Muscle layer of duodenum (tissue), 2 donors: Measurements from ENCODE around the gene SETD4.

Experiments used
- H3K27ac ChIP-seq: one replicate; pipeline ENCODE4 v1.7.0; 2013; ENCODE audit warnings: mild to moderate bottlenecking, low read length
- H3K27me3 ChIP-seq: one replicate; pipeline ENCODE4 v1.7.0; 2013; ENCODE audit warnings: low read depth, mild to moderate bottlenecking, control low read depth, low read length
- H3K36me3 ChIP-seq, 2 donors: one replicate each; pipeline ENCODE4 v1.7.0; 2013; ENCODE audit warnings: low read length in 2 of 2, control low read depth in 1 of 2, mild to moderate bottlenecking in 1 of 2; ENCODE audit not compliant: insufficient read depth in 2 of 2, control insufficient read depth in 1 of 2
- H3K4me1 ChIP-seq, 2 donors: one replicate each; pipeline ENCODE4 v1.7.0; 2013; ENCODE audit warnings: low read length in 2 of 2, mild to moderate bottlenecking in 2 of 2, control low read depth in 1 of 2, moderate library complexity in 1 of 2; ENCODE audit not compliant: insufficient read depth in 2 of 2, control insufficient read depth in 1 of 2
- H3K4me3 ChIP-seq, 2 donors: one replicate each; pipeline ENCODE4 v1.7.0; 2013; ENCODE audit warnings: low read length in 2 of 2, low read depth in 1 of 2, mild to moderate bottlenecking in 1 of 2
- H3K9me3 ChIP-seq, 2 donors: one replicate each; pipeline ENCODE4 v1.7.0; 2013; ENCODE audit warnings: low read length in 2 of 2, control low read depth in 1 of 2, mild to moderate bottlenecking in 1 of 2; ENCODE audit not compliant: control insufficient read depth in 1 of 2
- donor health status: healthy.

SETD4 gene

GRCh38 chr21:35996217-35996616, 64.1 kb downstream of the SETD4 start:
- H3K36me3 ChIP-seq: no peaks in the 10 kb centered on the region
- H3K27me3 ChIP-seq: no peaks in the 10 kb centered on the region
- no peak overlapping the region for H3K4me3 ChIP-seq
- no peak overlapping the region for H3K27ac ChIP-seq
- H3K4me1 ChIP-seq: no peaks in the 10 kb centered on the region
- no peaks in the 10 kb centered on the region for H3K9me3 ChIP-seq

DNA sequence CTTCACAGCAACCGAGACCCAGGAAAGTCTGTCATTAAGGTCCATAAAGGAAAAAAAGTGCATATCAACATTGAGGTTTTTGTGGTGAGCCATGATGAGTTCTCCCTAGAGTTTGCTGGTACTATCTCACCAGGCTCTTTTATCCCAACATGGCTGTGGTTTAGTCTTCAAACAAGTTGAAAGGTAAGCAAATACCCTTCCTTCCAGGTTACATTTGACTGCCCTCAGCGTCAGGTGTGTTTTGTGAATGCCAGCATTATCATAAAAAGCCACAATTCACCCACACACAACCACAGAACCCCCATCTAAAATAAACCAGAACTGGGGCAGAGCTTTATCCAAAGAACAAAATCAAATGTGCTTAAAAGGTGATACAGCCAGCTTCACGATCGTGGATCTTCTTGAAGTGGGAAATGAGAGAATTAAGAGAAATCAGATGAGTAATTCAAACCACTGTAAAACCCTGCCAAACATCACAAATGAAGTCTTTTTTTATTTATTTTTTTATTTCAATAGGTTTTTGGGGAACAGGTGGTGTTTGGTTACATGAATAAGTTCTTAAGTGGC, 64.7 kb downstream of the SETD4 start:
- Histone ChIP-seq H3K4me1 (no peaks in the 10 kb centered on the region), H3K36me3 (no peaks in the 10 kb centered on the region), H3K9me3 (no peaks in the 10 kb centered on the region), H3K27ac (no peak overlapping the region), H3K27me3 (no peaks in the 10 kb centered on the region), H3K4me3 (no peak overlapping the region)

DNA sequence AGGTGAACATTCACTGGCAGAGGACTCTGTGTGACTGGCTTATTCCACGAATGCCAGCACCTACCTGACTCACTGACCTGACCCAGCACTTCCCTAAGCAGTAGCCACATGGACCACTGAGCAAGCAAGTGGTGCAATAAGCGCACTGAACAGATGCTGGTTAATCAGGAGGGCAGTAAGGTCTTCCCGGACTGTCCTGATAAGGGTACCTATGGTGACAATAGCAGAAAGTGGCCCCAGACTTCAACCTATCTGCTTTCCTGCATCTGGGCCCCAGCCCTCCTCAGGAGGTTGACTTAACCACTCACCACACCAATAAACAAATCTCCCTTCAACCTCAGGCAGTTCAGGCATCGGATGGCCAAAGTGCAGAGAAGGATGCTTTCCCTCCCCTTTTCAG, 65.7 kb downstream of the SETD4 start:
- H3K27me3 ChIP-seq: no peaks in the 10 kb centered on the region
- H3K4me3 ChIP-seq: no peak overlapping the region
- no peaks in the 10 kb centered on the region for H3K9me3 ChIP-seq
- no peak overlapping the region for H3K27ac ChIP-seq
- H3K4me1 ChIP-seq: no peaks in the 10 kb centered on the region
- H3K36me3 ChIP-seq: no peaks in the 10 kb centered on the region

DNA sequence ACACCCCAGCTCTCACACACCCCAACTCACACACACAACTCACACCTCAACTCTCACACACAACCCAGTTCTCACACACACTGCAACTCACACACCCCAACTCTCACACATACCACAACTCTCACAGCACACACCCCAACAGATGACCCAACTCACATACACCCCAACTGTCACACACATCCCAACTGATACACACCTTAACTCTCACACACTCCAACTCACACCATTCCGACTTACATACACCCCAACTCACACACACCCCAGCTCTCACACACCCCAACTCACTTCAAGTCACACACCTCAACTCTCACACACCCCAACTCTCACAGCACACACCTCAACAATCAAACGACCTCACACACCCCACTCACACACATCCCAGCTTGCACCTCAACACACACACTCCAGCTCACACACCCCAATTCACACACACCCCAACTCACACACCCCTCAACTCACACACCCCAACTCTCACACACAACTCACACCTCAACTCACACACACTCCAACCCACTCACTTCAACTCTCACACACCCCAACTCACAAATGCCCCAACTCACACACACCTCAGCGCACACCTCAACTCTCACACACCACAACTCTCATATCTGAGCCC, 66.3 kb downstream of the SETD4 start:
- Histone ChIP-seq H3K9me3 (no peaks in the 10 kb centered on the region), H3K27me3 (no peaks in the 10 kb centered on the region), H3K27ac (no peak overlapping the region), H3K4me1 (no peaks in the 10 kb centered on the region), H3K4me3 (no peak overlapping the region), H3K36me3 (no peaks in the 10 kb centered on the region)

GRCh38 chr21:35991131-35991530, 69.2 kb downstream of the SETD4 start:
- no peaks in the 10 kb centered on the region for H3K27me3 ChIP-seq
- H3K9me3 ChIP-seq: no peaks in the 10 kb centered on the region
- H3K4me3 ChIP-seq: no peak overlapping the region

DNA sequence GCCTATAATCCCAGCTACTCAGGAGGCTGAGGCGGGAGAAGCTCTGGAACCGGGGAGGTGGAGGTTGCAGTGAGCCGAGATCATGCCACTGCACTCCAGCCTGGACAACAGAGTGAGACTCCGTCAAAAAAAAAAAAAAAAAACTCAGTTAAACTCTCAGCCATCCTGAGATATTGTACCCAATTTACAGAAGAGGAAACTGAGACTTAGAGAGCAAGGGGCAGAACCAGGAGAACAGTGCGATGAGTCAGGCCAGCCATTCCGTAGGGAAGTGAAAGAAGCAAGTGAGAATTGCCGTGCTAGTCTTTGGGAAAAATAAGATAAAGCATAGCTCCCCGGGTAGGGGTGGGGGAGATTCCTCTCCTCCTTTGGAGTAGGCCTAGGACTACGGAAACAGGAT, 69.7 kb downstream of the SETD4 start:
- no peak overlapping the region for H3K4me3 ChIP-seq
- H3K4me1 ChIP-seq: no peaks in the 10 kb centered on the region
- H3K27ac ChIP-seq: no peak overlapping the region
- no peaks in the 10 kb centered on the region for H3K9me3 ChIP-seq
- no peaks in the 10 kb centered on the region for H3K27me3 ChIP-seq
- no peaks in the 10 kb centered on the region for H3K36me3 ChIP-seq

More at GRCh38 chr21:35991131-35991530, 69.2 kb downstream of the SETD4 start:
- Histone ChIP-seq H3K36me3 (no peaks in the 10 kb centered on the region), H3K4me1 (no peaks in the 10 kb centered on the region), H3K27ac (no peak overlapping the region)

- H3K36me3 ChIP-seq: no peaks in the 10 kb centered on the region
- H3K27ac ChIP-seq: no peak overlapping the region
- no peaks in the 10 kb centered on the region for H3K4me1 ChIP-seq
- no peaks in the 10 kb centered on the region for H3K27me3 ChIP-seq
- H3K9me3 ChIP-seq: no peaks in the 10 kb centered on the region
- H3K4me3 ChIP-seq: no peak overlapping the region
Observed at GRCh38 chr21:35989138-35989735, 71.1 kb downstream of the SETD4 start.

DNA sequence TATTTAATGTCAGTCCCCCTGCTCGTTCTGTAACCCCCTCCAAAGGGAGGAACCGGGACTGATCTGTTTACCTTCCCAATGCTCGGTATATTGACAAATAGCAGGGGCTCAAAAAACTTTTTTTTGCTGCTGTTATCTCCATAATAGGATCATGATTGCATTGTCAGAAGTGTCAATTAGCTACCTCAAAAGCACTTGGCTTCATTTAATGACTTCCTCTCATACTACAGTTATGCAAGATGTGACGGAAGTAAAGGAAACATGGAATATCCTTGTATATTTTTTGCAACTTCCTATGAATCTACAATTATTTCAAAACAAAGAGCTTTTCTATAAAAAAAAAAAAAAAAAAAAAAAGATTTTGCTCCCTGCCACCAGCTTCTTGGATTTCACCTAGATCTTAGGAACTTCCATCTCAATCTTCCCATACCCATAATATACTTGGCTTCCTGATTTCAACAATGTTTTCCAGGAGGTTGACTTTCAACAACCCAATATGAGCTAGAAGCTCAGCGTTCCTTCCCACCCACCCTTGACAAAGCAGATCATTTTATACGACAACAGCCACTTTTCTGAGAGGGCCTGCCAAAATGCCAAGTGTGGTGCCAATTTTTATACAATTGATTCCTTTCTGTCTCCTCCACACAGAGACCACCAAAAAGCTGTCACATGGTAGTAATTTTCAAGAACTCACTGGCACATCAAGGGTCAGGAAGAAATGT, 71.7 kb downstream of the SETD4 start:
- Histone ChIP-seq H3K27ac (no peak overlapping the region), H3K9me3 (no peaks in the 10 kb centered on the region), H3K4me1 (no peaks in the 10 kb centered on the region), H3K36me3 (no peaks in the 10 kb centered on the region), H3K4me3 (no peak overlapping the region), H3K27me3 (no peaks in the 10 kb centered on the region)

- Histone ChIP-seq H3K27ac (no peak overlapping the region), H3K4me3 (no peak overlapping the region), H3K4me1 (no peaks in the 10 kb centered on the region), H3K9me3 (no peaks in the 10 kb centered on the region), H3K36me3 (no peaks in the 10 kb centered on the region), H3K27me3 (no peaks in the 10 kb centered on the region)
Observed at GRCh38 chr21:35987475-35987874, 72.9 kb downstream of the SETD4 start.

DNA sequence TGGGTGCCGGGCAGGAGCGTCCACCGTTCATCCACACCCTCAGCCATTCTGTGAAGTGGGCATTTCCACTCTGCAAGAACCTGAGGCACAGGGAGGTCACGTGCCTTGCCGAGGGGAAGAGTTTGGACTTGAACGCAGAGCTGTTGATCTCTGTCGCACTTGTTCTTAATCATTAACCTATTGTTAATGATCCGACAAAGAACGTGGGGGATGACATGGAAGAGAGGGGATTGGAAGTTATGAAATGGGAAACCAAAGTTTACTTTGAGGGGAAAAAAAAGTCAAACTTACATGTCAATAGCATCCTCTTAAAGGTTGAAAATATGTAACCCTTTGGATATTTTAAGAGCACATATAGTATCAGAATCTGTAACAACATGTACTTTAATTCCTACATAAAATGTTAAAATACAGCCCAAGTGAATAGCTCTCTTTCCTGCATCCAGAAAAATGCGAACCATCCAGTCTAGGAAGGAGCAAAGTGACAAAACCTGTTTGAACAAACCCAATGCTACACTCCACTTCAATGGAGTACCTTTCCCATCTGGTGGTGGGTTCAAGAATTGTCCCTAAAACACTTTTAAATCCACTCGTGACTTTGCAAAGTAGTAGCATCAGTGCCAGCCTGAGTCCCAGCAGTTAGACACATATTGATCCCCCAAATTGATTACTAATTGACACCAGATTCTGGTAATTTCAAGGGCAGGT, 75.5 kb downstream of the SETD4 start:
- H3K27me3 ChIP-seq: no peaks in the 10 kb centered on the region
- H3K27ac ChIP-seq: no peak overlapping the region
- H3K4me1 ChIP-seq: no peaks in the 10 kb centered on the region

More for the DNA sequence above, 75.5 kb downstream of the SETD4 start:
- Histone ChIP-seq H3K36me3 (no peaks in the 10 kb centered on the region), H3K4me3 (no peak overlapping the region), H3K9me3 (no peaks in the 10 kb centered on the region)
